CD14-positive monocyte (primary cell): Measurements from ENCODE around the gene EPC1. TPM values are rescaled to one million over a fixed set of nuclear protein-coding genes. Genes with fewer than 3 reads are reported as not detected.
A peak's percentile ranks its signal among the peaks of the same experiment; 100 is the strongest.

Source experiments
- DNase-seq, 3 donors: peaks; one replicate each; pipeline ENCODE4 v3.0.0-alpha.2; 2011 to 2022
- H2AFZ ChIP-seq: 2 replicates; pipeline ENCODE4 v1.6.0; 2012; ENCODE audit warnings: mild to moderate bottlenecking, low read depth, low read length, inconsistent platforms; ENCODE audit not compliant: insufficient read depth, poor library complexity, severe bottlenecking
- H3K27ac ChIP-seq, 2 donors: 1 replicate in 1 of 2; 2 replicates in 1 of 2; pipeline ENCODE4 v1.5.1; 2012 to 2013; ENCODE audit warnings: low read length in 2 of 2, control low read depth in 1 of 2, inconsistent platforms in 1 of 2, low read depth in 1 of 2, mild to moderate bottlenecking in 1 of 2
- H3K27me3 ChIP-seq, 2 donors: one replicate each; pipeline versions ENCODE4 v1.6.0 to v1.6.1; 2011 to 2013; ENCODE audit warnings: low read length in 2 of 2; ENCODE audit not compliant: control insufficient read depth in 2 of 2, insufficient read depth in 2 of 2
- H3K36me3 ChIP-seq, 2 donors: replicated peaks in 1 of 2; 1 replicate in 1 of 2; 2 replicates in 1 of 2; pipeline versions ENCODE4 v1.5.1 to v1.6.1; 2012 to 2013; ENCODE audit warnings: low read length in 2 of 2, control low read depth in 1 of 2, inconsistent platforms in 1 of 2, mild to moderate bottlenecking in 1 of 2; ENCODE audit not compliant: insufficient read depth in 2 of 2, control insufficient read depth in 1 of 2
- H3K4me1 ChIP-seq, 2 donors: 1 replicate in 1 of 2; 2 replicates in 1 of 2; pipeline versions ENCODE4 v1.5.1 to v1.6.1; 2012 to 2013; ENCODE audit warnings: low read length in 2 of 2, control low read depth in 1 of 2, inconsistent platforms in 1 of 2, mild to moderate bottlenecking in 1 of 2, moderate library complexity in 1 of 2; ENCODE audit not compliant: insufficient read depth in 2 of 2, control insufficient read depth in 1 of 2
- H3K4me2 ChIP-seq: replicated peaks from 2 replicates; pipeline ENCODE3; 2012; ENCODE audit warnings: low read length, moderate library complexity, mild to moderate bottlenecking; ENCODE audit not compliant: poor library complexity, severe bottlenecking; ENCODE audit errors: extremely low read depth
- H3K4me3 ChIP-seq, 3 experiments: fragments of 200-600 bp in 1 of 3; sonication (generic) in 1 of 3; replicated peaks in 1 of 3; 1 replicate in 2 of 3; 2 replicates in 1 of 3; pipeline ENCODE4 v1.5.1; 2011 to 2013; ENCODE audit warnings: low read length in 3 of 3, mild to moderate bottlenecking in 3 of 3, control low read depth in 2 of 3, low read depth in 2 of 3, inconsistent platforms in 1 of 3, moderate library complexity in 1 of 3
- H3K79me2 ChIP-seq: 2 replicates; pipeline ENCODE4 v1.6.0; 2012; ENCODE audit warnings: mild to moderate bottlenecking, control low read depth, inconsistent platforms, low read length, moderate library complexity; ENCODE audit not compliant: insufficient read depth
- H3K9ac ChIP-seq: 2 replicates; pipeline ENCODE4 v1.6.0; 2017; ENCODE audit warnings: low read length, mild to moderate bottlenecking; ENCODE audit not compliant: insufficient read depth, poor library complexity, severe bottlenecking
- H3K9me3 ChIP-seq, 2 donors: replicated peaks in 1 of 2; 1 replicate in 1 of 2; 2 replicates in 1 of 2; pipeline versions ENCODE4 v1.5.1 to v1.6.1; 2012 to 2013; ENCODE audit warnings: low read length in 2 of 2, control low read depth in 1 of 2; ENCODE audit not compliant: control insufficient read depth in 1 of 2, insufficient read depth in 1 of 2
- H4K20me1 ChIP-seq: 2 replicates; pipeline ENCODE4 v1.6.0; 2012; ENCODE audit warnings: mild to moderate bottlenecking, low read length, control low read depth, moderate library complexity; ENCODE audit not compliant: insufficient read depth
- H3K27ac Mint-ChIP-seq, 7 donors: one replicate each; pipeline ENCODE4 v1.8.0; 2020; ENCODE audit warnings: mild to moderate bottlenecking in 7 of 7, mixed read lengths in 7 of 7, moderate library complexity in 6 of 7, inconsistent platforms in 2 of 7
- H3K27me3 Mint-ChIP-seq, 3 donors: one replicate each; pipeline ENCODE4 v1.8.0; 2021 to 2022; ENCODE audit warnings: low read depth in 3 of 3, mild to moderate bottlenecking in 3 of 3, mixed read lengths in 3 of 3, moderate library complexity in 3 of 3, inconsistent platforms in 1 of 3
- H3K36me3 Mint-ChIP-seq, 2 donors: one replicate each; pipeline ENCODE4 v1.8.0; 2020; ENCODE audit warnings: mixed read lengths in 2 of 2, inconsistent platforms in 1 of 2, mild to moderate bottlenecking in 1 of 2
- H3K4me1 Mint-ChIP-seq: one replicate; pipeline ENCODE4 v1.8.0; 2020; ENCODE audit warnings: mild to moderate bottlenecking, mixed read lengths
- H3K4me3 Mint-ChIP-seq, 2 donors: one replicate each; pipeline ENCODE4 v1.8.0; 2020; ENCODE audit warnings: mild to moderate bottlenecking in 2 of 2, mixed read lengths in 2 of 2, moderate library complexity in 1 of 2
- H3K9me3 Mint-ChIP-seq, 7 donors: one replicate each; pipeline ENCODE4 v1.8.0; 2020 to 2022; ENCODE audit warnings: mixed read lengths in 7 of 7, mild to moderate bottlenecking in 6 of 7, moderate library complexity in 6 of 7, inconsistent platforms in 2 of 7
- WGBS: methylation state at CpG from one replicate; pipeline ENCODE4 v1.1.5; 2013; ENCODE audit warnings: missing lambda C conversion rate; ENCODE audit not compliant: insufficient coverage; 5-methylcytosine and 5-hydroxymethylcytosine counted together
- intact Hi-C, 2 donors: fragments of 100-400 bp; cut with micrococcal nuclease; formaldehyde crosslinking; loops; one replicate each; pipeline versions ENCODE4 v1.15.0 to v1.15.1; 2023
- polyA plus RNA-seq, 3 donors: library from polyadenylated mRNA; depleted of rRNA in 1 of 3; unstranded in 2 of 3; stranded (reverse) in 1 of 3; fragments of 300-500 nt in 2 of 3; fragments of >200 nt in 1 of 3; fragmentation: Illumina TruSeq in 2 of 3; gene quantifications; 1 replicate in 2 of 3; 2 replicates in 1 of 3; pipeline ENCODE4 v1.2.3, GENCODE V29; 2012 to 2021
- TF ChIP-seq, protein P1 (sequence below): fragments of 200-600 bp; IDR thresholded peaks from one replicate; pipeline ENCODE4 v1.8.0; 2022; ENCODE audit warnings: antibody characterized with exemption, mild to moderate bottlenecking

EPC1 gene
- polyA plus RNA-seq, 3 donors, result 28.3 to 60.8 (median 31.0) TPM

DNA sequence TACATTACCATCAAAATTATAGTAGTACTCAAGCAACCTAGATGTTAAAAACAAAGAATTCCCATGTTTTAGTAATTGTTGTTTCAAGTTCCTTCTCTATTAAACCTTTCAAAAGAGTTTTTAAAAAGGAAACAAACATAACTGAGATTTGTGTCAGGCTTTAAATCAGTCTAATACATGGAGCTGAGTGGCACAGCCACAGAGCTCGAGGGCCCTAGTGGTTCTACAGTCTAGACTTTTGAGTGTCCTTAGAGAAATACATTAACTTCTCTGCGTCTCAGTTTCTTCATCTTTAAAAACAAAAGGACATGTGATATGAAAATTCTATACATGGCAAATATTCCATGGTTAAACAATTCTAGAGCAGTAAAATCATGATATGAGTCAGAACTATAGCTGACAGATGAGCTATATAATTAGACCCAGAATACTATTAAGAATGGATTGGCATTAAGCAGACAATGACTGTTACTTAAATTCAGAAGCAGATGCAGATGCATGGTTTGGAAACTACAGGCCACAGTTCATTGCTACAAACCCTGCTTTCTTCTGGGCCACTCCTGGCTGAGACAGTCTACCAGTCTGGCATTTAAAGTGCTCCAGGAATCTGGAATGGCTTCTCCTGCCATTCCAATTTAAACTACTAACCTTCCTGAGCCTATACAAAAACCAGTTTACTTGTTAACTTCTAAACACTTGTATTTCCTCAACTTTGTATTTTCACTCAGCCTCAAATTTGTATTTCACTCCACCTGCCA lies 77.4 kb downstream of the EPC1 start:
- peaks cover 54 to 70% of the 10 kb centered on the region in 2 donors for H3K36me3 ChIP-seq
- DNase-seq, result no peak
- peak overlapping the region in 3 of 7 donors; percentile 45 to 65 (median 57) for H3K27ac Mint-ChIP-seq
- H3K4me2 ChIP-seq, result no peak overlapping the region
- H3K36me3 Mint-ChIP-seq, result peaks cover 62 to 65% of the 10 kb centered on the region in 2 donors
- H3K4me3 Mint-ChIP-seq, result no peak overlapping the region
- peaks cover 8 to 22% of the 10 kb centered on the region in 2 donors for H3K4me1 ChIP-seq
- intact Hi-C loops, result loop anchor here in 1 of 2 donors (5.0 kb wide), 1 partner anchor 78 kb away; the partner anchor contains the start of gene EPC1
- no peaks in the 10 kb centered on the region for H3K9me3 Mint-ChIP-seq
- H3K27ac ChIP-seq, result no peak overlapping the region
- no peak overlapping the region for H2AFZ ChIP-seq
- H3K79me2 ChIP-seq, result peaks cover 25% of the 10 kb centered on the region
- TF ChIP-seq, protein P1, sequence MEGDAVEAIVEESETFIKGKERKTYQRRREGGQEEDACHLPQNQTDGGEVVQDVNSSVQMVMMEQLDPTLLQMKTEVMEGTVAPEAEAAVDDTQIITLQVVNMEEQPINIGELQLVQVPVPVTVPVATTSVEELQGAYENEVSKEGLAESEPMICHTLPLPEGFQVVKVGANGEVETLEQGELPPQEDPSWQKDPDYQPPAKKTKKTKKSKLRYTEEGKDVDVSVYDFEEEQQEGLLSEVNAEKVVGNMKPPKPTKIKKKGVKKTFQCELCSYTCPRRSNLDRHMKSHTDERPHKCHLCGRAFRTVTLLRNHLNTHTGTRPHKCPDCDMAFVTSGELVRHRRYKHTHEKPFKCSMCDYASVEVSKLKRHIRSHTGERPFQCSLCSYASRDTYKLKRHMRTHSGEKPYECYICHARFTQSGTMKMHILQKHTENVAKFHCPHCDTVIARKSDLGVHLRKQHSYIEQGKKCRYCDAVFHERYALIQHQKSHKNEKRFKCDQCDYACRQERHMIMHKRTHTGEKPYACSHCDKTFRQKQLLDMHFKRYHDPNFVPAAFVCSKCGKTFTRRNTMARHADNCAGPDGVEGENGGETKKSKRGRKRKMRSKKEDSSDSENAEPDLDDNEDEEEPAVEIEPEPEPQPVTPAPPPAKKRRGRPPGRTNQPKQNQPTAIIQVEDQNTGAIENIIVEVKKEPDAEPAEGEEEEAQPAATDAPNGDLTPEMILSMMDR, result no peak
- H3K9ac ChIP-seq, result no peak overlapping the region
- H3K4me3 ChIP-seq, result no peak overlapping the region
- no peaks in the 10 kb centered on the region for H3K27me3 ChIP-seq
- H3K27me3 Mint-ChIP-seq, result peaks cover 0 to 1% (median 0%) of the 10 kb centered on the region in 3 donors
- H3K9me3 ChIP-seq, result no peaks in the 10 kb centered on the region
- peaks cover 15% of the 10 kb centered on the region for H3K4me1 Mint-ChIP-seq
- peaks cover 36% of the 10 kb centered on the region for H4K20me1 ChIP-seq
- no CpG with 5 or more reads among the region's 2 CpGs for WGBS

DNA sequence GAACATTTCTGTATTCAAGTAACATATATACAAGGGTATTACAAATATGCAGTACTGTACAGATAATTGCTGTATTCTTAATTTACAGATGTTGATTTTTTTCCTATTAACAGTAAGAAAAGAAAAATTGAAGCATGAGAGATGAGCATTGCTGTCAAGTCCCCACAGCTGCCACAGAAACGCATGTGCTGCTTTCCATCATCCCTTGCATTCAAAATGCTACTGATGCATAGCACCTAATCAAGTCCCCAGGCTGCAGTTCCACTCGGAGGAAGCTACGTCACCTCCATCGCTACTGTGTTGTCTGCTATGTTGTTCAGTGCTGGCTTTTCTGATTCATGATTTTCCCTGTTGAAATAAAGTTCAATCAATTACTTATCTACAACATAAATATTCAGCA lies 78.2 kb downstream of the EPC1 start:
- peaks cover 8 to 15% of the 10 kb centered on the region in 2 donors for H3K4me1 ChIP-seq
- WGBS, result no CpG with 5 or more reads among the region's 4 CpGs
- peaks cover 0 to 1% (median 0%) of the 10 kb centered on the region in 3 donors for H3K27me3 Mint-ChIP-seq
- no peak overlapping the region for H2AFZ ChIP-seq
- H3K27me3 ChIP-seq, result no peaks in the 10 kb centered on the region
- H3K9ac ChIP-seq, result no peak overlapping the region
- TF ChIP-seq, protein P1, result no peak
- no peak overlapping the region for H3K4me3 ChIP-seq
- H3K9me3 Mint-ChIP-seq, result no peaks in the 10 kb centered on the region
- H3K27ac Mint-ChIP-seq, result no peak overlapping the region
- peaks cover 18% of the 10 kb centered on the region for H3K79me2 ChIP-seq
- H3K36me3 Mint-ChIP-seq, result peaks cover 61 to 63% of the 10 kb centered on the region in 2 donors
- H3K4me1 Mint-ChIP-seq, result peaks cover 13% of the 10 kb centered on the region
- DNase-seq, result no peak
- no peaks in the 10 kb centered on the region for H3K9me3 ChIP-seq
- H3K36me3 ChIP-seq, result peaks cover 54 to 70% of the 10 kb centered on the region in 2 donors
- H3K4me3 Mint-ChIP-seq, result no peak overlapping the region
- intact Hi-C loops, result no loop called here
- H3K4me2 ChIP-seq, result no peak overlapping the region
- H4K20me1 ChIP-seq, result peaks cover 34% of the 10 kb centered on the region
- no peak overlapping the region for H3K27ac ChIP-seq
